GM18858 (cell line): Measurements from ENCODE around the gene PUM1.
"Not testable (repeated sequence)": the region's sequence is repeated elsewhere in the genome, so short reads cannot be mapped to it uniquely, and the experiment has no call there.

Experiments used
- ATAC-seq: cut with Tn5 transposase; IDR thresholded peaks from one replicate; pipeline ENCODE4 v1.9.1; 2021; ENCODE audit not compliant: unreplicated experiment

The PUM1 gene

DNA sequence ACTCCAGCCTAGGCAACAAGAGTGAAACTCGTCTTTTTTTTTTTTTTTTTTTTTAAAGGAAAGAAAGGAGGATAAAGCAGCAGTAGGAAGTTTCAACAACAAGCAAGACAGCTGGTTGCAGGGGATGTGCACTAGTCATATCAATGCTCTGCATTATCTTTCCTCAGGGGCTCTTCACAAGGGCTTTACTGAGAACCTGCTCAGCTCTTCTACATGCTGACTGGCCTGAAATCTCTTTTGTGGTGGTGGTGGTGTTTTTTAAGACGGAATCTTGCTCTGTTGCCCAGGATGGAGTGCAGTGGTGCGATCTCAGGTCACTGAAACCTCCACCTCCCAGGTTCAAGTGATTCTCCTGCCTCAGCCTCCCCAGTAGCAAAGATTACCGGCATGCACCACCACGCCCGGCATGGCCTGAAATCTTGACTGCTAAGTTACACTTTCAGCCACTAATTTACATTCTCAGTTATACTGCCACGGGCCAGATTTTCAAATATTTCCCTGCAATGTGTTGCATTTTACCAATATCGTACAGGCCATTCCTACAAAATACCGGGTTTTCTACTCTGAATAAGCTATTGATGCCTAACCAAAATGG, 68.0 kb downstream of the PUM1 start:
- no peak for ATAC-seq

DNA sequence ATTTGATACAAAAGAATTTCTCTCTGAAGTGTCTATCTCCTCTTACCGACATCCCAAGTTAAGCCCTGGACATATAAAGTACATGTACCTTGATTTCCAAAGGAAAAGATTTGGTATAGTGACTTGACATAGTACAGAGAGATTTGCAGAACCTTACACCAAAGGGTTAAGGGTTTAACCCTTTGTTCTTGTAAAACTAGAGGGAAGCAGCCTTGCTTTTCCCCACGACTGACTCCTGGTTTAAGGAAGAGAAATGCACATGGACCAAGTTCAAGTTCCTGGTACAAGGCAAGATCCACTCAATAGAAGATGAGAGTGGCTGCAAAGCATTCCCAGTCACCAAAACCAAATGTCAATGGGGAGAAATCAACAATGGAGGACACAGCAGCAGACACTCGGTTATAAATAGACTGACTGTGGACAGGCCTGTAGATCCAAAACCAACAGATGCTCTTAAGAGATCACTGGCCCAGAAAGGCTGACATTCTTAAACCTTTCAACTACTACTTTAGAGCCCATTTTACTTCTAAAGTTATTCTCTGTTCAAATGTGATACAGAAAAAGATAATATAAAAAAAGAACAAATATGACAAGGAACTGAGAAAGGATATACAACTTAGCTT, 69.4 kb downstream of the PUM1 start:
- ATAC-seq = no peak

DNA sequence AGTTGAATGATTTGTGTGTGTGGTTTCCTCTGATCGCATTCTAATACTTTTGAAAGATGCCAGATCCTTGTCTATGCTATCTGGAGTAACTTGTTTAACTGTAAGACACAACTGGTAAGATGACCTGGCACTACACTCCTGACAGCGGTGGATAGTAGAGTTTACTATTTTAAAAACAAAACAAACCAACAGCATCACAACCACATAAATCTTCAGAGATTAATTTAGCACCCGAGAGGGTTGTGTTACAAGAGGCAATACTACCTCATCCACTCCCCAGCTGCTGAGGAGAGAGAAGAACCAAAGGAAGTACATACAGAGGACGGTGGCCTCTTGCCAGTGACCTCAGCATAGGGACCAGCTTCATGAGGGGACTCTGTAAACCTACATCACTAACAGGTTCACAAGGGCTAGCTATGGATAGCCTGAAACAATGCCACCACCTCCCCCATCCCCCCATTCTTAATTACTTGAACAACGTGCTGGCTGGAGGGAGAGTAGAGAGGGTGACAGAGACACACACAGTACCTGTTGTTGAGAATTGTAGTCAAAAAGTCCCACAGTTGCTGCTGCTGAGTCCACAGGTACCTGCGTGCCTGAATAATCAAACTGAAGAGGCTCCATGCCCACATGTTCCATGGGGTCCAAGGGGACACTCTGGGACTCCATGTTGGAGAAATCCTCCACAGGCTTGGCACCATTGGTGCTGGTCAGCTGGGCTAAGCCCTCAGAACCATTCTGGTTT, 73.5 kb downstream of the PUM1 start:
- no peak for ATAC-seq

DNA sequence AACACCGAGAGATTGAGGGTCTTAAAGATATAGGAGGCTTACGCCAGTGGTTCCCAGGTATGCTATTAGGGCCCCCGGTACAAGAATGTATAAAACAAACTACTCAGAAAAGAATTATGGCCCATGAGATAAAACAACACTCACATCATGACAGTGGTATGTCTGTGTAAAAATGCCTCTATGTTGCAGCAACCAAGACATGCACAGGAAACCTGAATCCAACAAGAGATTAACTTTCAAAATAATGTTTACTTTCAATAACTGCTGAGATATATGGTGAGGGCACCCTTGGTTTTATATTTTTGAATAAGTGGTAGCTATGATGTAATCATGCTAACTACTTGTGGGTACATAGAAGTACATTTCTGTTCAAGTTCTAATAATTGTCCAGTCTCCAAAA, 74.9 kb downstream of the PUM1 start:
- ATAC-seq = no peak

DNA sequence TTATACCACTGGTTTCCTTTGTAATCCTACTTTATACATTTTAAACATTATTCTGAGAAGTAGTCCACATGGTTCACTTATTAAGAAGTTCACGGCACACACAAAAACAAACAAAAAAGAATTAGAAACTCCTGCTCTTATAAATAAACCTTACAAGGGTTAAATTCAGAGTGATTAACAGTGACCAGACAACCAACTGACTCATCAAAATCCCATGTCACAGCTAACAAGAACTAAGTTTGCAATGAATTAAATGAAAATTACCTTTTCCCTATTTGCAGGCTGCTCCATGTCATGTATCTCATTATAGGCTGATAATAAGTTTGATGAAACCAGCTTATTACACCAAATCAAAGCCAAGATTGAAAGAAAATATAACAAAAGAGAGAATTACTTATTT, 77.5 kb downstream of the PUM1 start:
- no peak for ATAC-seq

DNA sequence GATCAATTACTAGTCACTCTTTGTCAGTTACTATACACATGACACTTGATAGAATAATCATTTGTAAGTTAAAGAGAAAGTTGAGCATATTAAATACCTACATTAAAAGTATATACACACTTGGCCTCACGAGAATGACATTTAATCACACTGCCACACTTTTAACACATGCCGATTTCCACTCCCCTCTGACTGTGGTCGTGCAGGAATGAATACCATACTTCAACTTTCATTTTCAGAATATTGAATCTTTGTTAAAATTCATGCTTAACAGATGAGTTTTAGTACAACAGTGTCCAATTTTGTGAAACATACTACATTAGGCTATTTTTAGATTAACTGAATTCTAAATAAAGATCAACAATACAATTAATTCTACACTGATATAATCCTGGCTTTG, 78.8 kb downstream of the PUM1 start:
- ATAC-seq = no peak

DNA sequence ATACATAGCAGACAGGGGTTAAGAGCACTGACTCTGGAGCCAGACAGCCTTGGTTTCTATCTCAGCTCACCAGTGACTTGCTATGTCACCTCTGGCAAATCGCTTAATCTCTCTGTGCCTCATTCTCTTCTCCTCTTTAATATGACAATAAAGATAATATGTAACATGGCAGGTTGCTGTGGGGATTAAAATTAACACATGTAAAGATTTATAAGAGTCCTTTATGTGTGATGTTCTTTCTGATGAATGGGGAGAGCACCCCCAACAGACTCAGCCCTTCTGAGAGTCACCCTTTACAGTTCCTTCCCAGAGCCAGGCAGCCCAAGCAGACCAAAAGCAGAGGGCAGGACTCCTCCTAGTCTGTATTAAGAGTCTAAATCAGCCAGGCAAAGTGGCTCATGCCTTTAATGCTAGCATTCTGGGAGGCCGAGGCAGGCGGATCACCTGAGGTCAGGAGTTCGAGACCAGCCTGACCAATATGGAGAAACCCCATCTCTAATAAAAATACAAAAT, 80.5 kb downstream of the PUM1 start:
- no peak for ATAC-seq

DNA sequence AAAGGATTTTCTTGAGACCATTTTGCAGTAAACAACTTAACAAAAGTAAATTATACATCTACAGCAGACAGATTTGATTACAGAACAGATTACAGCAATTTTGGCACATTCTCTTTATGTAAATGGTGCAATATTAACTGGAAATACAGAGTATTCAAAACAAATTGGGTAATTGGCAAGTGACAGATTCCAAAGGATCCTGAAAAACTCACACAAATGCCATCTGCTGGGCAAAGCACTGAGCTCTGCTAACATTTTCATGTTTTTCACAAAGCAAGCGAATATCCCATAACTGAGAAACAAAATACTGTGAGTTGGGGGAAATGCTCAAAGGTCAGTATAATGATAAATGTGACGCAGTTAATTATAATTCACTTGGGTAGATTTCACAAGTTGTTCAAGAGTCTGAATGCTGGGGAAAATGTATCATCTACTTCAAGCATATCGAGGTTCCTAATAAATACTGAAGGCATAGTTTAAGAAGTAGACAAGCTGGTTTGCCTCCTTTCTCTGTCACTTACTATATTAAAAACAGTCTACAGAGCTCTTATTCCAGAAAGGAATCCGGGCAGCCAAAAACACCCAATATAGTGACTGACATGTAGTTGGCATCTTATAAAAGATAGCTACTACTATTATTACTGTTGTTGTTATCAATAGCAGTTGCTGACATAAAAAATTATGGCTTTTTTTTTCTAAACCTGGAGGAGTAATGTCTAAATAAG, 81.2 kb downstream of the PUM1 start:
- no peak for ATAC-seq

DNA sequence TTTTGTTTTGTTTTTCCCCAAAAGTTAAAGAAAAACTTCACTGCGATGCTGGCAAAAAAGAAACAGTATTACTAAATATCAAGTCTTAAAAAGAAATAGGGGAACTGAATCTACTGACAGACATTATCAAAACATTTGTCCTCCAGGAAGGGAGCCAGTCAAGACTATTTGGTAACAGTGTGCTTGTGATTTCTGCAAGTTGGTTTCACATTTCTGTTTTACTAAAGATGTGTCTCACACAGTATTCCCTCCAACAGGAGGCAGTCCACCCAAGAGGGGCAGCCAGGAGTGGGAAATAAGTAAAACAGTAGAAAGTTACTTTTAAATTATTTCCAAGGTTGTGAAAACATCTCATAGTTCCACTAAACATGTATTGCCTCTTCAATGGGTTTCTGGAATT, 82.6 kb downstream of the PUM1 start:
- ATAC-seq = no peak

DNA sequence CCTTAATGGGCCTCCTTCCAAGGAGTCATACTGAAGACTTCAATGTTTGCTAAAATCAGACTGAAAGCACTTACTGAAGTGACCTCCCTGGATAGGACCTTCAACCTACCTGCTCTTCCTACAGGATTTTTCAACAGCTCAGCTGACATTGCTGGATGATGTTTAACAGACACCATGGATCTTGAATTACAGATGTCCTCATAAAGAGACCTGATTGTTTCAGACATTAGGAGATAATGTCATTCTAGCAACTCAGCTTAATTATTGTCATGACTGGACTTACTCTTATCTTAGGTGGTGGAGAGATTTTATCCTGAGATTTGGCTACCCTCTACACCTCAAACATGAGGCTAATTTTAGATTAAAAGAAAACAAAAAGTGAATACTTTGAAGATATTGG, 83.1 kb downstream of the PUM1 start:
- no peak for ATAC-seq

DNA sequence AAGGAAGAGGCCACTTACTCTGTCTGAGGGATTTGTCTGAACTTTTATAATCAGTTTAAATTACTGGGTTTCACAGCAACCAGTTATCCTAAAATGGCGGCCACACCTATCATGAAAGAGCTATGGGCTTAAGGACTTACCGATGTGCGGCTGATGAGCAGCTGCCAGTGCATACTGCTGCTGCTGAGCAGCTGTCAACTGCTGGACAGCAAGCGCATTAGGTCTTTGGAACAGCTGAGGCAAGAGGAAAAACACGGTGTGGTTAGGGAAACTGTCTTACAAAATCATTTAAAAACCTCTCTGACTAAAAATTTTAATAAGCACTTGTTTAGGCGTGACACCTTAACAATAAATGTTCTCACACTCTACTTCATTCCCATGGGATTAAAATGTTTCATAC, 84.3 kb downstream of the PUM1 start:
- no peak for ATAC-seq

DNA sequence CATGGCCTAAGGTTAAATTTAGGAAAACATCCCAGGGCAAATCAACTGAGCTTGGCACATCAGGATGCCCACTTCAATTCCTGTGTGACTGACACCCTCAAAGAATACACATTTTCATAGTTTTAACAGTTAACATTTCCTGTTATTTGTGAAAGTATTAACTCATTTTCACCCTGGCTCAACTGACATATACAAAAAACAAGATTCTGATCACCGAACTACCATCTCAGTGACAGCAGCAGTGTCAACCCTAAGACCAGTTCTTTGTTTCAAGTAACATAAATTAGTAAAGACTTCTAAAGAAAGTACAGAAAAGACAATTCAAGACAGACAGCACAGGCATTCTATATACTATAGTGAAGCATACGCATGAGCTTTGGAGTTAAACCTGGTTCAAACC, 88.0 kb downstream of the PUM1 start:
- ATAC-seq = no peak

DNA sequence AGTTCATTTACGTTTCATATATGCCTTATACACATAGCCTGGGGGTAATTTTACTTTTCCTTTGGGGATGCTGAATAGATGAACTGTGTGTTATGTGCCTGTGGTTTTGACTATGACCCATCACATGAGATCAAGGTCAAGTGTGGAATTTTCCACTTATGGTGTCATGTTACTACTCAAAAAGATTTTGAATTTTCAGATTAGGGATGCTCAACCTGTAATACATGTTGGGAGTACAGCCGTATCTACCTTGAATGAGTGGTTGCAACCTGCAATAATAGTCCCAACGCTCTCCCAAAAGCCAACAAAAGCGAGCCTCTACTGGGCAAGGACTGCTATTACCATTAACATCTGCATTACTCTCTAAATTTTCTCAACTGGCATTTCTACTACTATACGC, 88.4 kb downstream of the PUM1 start:
- no peak for ATAC-seq

DNA sequence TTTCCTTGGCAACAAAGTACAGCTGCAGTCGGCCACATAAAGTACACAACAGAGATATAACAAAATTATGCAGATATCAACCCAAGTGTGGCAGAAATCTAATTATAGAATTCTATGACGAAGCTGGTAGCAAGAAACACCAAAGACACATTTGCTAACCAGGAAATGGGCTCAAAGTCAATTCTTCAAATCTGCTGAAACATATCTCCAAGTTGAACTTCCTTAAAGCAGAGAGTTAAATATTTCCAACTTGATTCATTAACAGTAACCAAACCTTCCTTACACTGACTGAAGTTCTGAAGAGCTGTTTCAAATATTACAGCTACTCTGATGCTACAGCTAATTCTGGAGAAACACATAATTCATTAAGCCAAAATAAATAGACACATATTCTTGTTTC, 89.4 kb downstream of the PUM1 start:
- no peak for ATAC-seq

DNA sequence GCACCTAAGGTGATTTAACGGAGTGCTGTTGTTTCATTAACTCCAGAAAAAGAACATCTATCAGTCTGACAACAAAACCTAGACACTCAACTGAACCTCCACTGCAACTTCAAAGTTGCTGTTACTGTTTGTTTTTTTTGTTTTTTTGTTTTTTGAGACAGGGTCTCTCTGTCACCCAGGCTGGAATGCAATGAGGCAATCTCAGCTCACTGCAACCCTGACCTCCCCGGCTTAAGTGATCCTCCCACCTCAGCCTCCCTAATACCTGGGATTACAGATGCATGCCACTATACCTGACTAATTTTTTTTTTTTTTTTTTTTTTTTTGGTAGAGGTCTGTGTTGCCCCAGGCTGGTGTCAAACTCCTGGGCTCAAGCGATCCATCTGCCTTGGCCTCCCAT, 90.3 kb downstream of the PUM1 start:
- no peak for ATAC-seq

DNA sequence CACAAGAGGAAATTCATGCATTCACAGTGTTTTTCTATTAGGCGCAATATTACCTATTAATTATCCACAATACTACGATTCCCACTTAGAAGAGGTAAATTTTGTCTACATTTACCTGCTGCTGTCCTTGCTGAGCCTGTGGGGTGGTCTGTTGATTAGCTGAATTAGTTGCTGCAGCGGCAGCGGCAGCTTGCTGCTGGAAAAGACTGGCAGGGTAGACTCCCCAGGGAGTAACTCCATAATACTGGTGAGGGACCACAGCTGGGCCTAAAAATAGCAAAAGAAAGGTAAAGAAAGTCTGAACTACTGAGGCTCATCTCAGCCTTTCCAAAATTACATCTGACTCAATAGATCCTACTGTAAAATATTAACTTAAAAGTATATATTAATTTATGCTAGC, 91.0 kb downstream of the PUM1 start:
- ATAC-seq = no peak

DNA sequence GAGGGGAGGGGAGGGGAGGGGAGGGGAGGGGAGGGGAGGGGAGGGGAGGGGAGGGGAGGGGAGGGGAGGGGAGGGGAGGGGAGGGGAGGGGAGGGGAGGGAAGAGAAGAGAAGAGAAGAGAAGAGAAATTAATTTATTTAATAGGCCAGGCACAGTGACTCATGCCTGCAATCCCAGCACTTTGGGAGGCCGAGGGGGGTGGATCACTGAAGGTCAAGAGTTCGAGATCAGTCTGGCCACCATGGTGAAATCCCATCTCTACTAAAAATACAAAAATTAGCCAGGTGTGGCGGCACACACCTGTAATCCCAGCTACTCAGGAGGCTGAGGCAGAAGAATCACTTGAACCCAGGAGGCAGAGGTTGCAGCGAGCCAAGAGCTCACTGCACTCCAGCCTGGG, 93.2 kb downstream of the PUM1 start:
- not testable (repeated sequence) for ATAC-seq

DNA sequence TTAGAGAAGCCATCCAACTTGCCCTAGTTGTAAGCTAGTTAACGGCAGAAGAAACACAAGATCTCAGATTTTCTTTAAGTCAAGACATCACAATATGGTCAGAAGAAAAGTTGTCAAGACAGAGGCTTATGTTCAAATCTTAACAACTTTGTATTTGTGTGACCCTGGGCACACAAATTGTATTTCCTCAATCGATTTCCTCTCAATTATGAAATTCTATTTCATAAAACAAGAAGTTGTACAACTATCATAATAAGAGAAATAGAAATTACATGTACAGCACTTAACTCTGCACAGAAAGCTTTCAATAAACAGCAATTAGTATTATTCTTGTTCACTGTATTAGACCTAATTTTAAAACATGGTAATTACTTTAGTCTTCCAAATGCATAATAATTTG, 94.0 kb downstream of the PUM1 start:
- no peak for ATAC-seq

DNA sequence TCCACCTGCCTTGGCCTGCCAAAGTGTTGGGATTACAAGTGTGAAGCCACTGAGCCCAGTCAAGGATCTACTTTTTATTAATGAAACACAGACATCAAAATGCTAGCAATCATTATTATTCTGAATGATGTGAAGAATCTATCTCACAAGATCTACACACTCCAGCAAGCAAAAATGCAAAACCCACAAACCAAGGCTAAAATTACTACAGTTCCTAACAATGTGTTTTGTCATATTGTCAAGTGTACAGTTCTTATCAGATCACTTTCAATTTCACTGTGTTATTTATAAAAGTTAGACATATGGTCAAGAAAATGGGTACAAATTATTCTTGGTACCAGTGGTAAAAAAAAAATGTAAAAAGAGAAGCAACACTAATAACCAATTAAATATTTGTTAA, 95.6 kb downstream of the PUM1 start:
- ATAC-seq = no peak

DNA sequence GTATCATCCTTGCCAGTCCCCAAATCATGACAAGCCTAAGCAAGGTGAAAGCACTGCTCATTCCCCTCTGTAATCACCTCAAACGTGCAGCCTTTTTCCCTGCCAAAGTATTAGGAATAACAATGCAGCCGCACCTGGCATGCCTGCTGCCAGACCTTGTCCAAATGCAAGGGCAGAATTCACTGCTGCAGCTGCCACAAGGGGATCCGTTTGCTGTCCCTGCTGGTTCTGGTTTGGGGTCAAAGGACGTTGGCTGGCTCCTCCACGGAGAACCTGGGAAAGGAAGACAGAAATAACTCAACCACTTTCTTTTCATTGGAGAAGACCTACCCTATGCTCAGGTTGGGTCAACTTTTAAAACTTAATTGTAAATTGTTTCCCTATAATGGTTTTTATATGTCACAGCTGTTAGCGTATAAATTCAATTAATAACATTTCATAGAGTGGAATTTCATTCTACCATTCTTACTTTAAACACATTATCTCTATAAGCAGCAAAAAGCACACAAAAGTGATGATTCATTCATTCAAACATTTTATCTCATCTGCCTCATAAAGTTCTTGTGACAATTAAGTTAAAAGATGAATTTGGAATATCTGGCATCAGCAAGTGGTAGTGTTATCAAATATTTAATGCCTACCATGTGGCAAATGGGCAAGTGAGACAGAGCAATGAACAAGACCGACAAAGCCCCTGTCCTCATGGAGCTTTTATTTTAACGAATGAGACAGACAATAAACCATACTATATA, 97.1 kb downstream of the PUM1 start:
- no peak for ATAC-seq
